Spleen (tissue), 11 donors: Measurements from ENCODE around the gene PLEKHG3. TPM values are rescaled to one million over a fixed set of nuclear protein-coding genes. Genes with fewer than 3 reads are reported as not detected.

ENCODE experiments used
- DNase-seq: peaks from one replicate; pipeline ENCODE4 v3.0.0-alpha.2; 2020
- H3K27ac ChIP-seq, 8 donors: fragments of 200-600 bp; sonication (generic) in 7 of 8; 1 replicate in 4 of 8; 2 replicates in 4 of 8; pipeline versions ENCODE4 v1.5.0 to v1.8.0; 2016 to 2021; ENCODE audit warnings: inconsistent platforms in 4 of 8, mild to moderate bottlenecking in 4 of 8, moderate library complexity in 1 of 8
- H3K27me3 ChIP-seq, 7 donors: fragments of 200-600 bp; sonication (generic) in 6 of 7; replicated peaks in 1 of 7; 1 replicate in 4 of 7; 2 replicates in 3 of 7; pipeline versions ENCODE4 v1.5.0 to v1.8.0; 2016 to 2021; ENCODE audit warnings: inconsistent platforms in 3 of 7, mild to moderate bottlenecking in 1 of 7
- H3K36me3 ChIP-seq, 6 donors: fragments of 200-600 bp; sonication (generic) in 5 of 6; 1 replicate in 4 of 6; 2 replicates in 2 of 6; pipeline versions ENCODE4 v1.5.0 to v1.8.0; 2016 to 2021; ENCODE audit warnings: inconsistent platforms in 2 of 6
- H3K4me1 ChIP-seq, 6 donors: fragments of 200-600 bp; sonication (generic) in 5 of 6; 1 replicate in 3 of 6; 2 replicates in 3 of 6; pipeline versions ENCODE4 v1.5.0 to v1.8.0; 2016 to 2021; ENCODE audit warnings: inconsistent platforms in 3 of 6
- H3K4me3 ChIP-seq, 8 donors: fragments of 200-600 bp; sonication (generic) in 7 of 8; 1 replicate in 4 of 8; 2 replicates in 4 of 8; pipeline versions ENCODE4 v1.5.0 to v1.8.0; 2016 to 2021; ENCODE audit warnings: inconsistent platforms in 4 of 8, mild to moderate bottlenecking in 4 of 8, moderate library complexity in 2 of 8
- H3K9me3 ChIP-seq, 8 donors: fragments of 200-600 bp; sonication (generic) in 7 of 8; 1 replicate in 4 of 8; 2 replicates in 4 of 8; pipeline versions ENCODE4 v1.5.0 to v1.8.0; 2016 to 2021; ENCODE audit warnings: inconsistent platforms in 4 of 8
- POLR2A ChIP-seq, 3 donors: fragments of 450-650 bp; IDR thresholded peaks; one replicate each; pipeline ENCODE4 v1.5.1; 2017; ENCODE audit warnings: antibody characterized with exemption in 3 of 3, mild to moderate bottlenecking in 1 of 3
- POLR2AphosphoS5 ChIP-seq, 3 donors: sonication (generic); formaldehyde crosslinking; IDR thresholded peaks; one replicate each; pipeline ENCODE4 v1.5.1; 2017; ENCODE audit warnings: antibody characterized with exemption in 3 of 3
- WGBS, 5 donors: extraction: QIAGEN DNeasy Blood & Tissue Kit in 3 of 5; methylation state at CpG; one replicate each; pipeline versions ENCODE4 v1.1.5 to v1.1.7; 2013 to 2018; 5-methylcytosine and 5-hydroxymethylcytosine counted together
- intact Hi-C: fragments of 100-400 bp; cut with DNase I; formaldehyde crosslinking; loops from one replicate; pipeline ENCODE4 v1.15.0; 2023; ENCODE audit warnings: low total_unique reads
- polyA plus RNA-seq, 3 donors: library from polyadenylated mRNA; stranded (reverse); fragments of 200-250 nt; gene quantifications; one replicate each; pipeline ENCODE4 v1.2.1, GENCODE V29; 2013
- total RNA-seq, 7 donors: library from RNA; depleted of rRNA in 3 of 7; stranded (reverse); fragments of >200 nt in 3 of 7; fragmentation: NEBNext Ultra II Directional in 4 of 7; extraction: Animal tissue kit (Norgen Biotek cat#: 25700) in 4 of 7; gene quantifications; one replicate each; pipeline versions ENCODE4 v1.1.0 to v1.2.1, GENCODE V29; 2016 to 2021
- TF ChIP-seq, protein P1 (sequence below), 11 experiments: fragments of 200-600 bp in 7 of 11; fragments of 450-650 bp in 4 of 11; sonication (generic) in 4 of 11; IDR thresholded peaks in 8 of 11; conservative IDR thresholded peaks in 3 of 11; 1 replicate in 7 of 11; 2 replicates in 4 of 11; pipeline versions ENCODE4 v1.4.0 to v1.8.0; 2016 to 2021; ENCODE audit warnings: antibody characterized with exemption in 11 of 11, inconsistent platforms in 4 of 11, mild to moderate bottlenecking in 1 of 11
- donor health status: healthy with polysubstance abuse.
- donor health status: DM: no; HTN: no; CAD: no; lungs with moderate emphysema.
- donor health status: DM: no; HTN: no; CAD: no.
- donor health status: Bipolar disorder and iron deficiency.
- donor health status: healthy.
- donor health status: DM: no; HTN: no; CAD: no.
- donor health status: DM: yes; HTN: yes; CAD: no.

The PLEKHG3 gene
- total and polyA plus RNA-seq, 10 donors, result 4.5 to 77.7 (median 45.4) TPM

DNA sequence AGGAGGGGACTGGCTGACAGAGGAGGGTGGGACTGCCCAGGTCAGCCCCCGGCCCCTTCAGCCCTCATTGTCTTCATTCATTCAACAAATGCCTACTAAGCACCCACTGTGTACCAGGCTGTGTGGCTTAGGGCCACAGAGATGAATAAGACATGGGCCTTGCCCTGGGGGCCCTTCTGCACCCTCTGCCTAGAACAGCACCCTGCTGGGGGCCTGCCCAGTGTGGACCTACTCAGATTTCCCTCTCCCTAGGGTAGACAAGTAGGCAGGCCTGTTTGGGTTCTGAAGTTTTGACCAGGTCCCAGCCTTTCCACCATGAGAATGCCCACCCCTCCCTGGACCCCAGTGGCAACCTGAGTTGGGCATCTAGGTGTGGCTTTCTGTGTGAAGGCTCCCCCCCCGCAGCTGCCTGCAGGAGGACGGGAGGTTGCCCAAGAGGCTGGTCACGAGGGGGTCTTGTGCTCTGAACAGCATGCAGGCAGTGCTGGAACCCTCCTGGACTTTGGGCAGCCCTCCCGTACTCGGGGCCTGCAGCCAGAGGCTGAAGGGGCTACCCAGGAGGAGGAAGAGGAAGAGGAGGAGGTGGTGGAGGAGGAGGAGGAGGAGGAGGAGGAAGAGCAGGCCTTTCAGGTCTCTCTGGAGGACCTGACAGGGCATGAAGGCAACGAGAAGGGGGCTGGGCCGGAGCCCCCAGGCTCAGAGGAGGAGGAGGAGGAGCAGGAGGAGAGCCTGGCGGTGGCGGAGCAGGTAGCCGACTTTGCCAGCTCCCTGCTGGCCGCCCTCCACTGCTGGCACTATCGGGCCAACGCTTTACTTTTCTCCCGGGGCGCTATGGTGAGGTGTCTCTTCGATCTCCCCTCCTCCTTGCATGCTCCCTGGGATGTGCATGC lies 33.4 kb downstream of the PLEKHG3 start:
- intact Hi-C loops, result no loop called here
- Histone ChIP-seq H3K36me3 (peaks cover 0 to 92% (median 53%) of the 10 kb centered on the region in 6 donors), H3K27me3 (no peaks in the 10 kb centered on the region), H3K4me1 (peaks cover 7 to 22% (median 11%) of the 10 kb centered on the region in 6 donors), H3K27ac (peak overlapping the region in 2 of 8 donors; percentile 26 to 33), H3K9me3 (no peaks in the 10 kb centered on the region), H3K4me3 (no peak overlapping the region)
- 84 to 87% (median 86%) methylated on average over 16 to 17 of the region's 17 CpGs for WGBS, 5 donors
- DNase-seq, result peak; percentile 65
- TF ChIP-seq POLR2AphosphoS5 (IDR thresholded peaks at IDR 0.05) (no peak), POLR2A (IDR thresholded peaks at IDR 0.05) (no peak)
- TF ChIP-seq, protein P1, sequence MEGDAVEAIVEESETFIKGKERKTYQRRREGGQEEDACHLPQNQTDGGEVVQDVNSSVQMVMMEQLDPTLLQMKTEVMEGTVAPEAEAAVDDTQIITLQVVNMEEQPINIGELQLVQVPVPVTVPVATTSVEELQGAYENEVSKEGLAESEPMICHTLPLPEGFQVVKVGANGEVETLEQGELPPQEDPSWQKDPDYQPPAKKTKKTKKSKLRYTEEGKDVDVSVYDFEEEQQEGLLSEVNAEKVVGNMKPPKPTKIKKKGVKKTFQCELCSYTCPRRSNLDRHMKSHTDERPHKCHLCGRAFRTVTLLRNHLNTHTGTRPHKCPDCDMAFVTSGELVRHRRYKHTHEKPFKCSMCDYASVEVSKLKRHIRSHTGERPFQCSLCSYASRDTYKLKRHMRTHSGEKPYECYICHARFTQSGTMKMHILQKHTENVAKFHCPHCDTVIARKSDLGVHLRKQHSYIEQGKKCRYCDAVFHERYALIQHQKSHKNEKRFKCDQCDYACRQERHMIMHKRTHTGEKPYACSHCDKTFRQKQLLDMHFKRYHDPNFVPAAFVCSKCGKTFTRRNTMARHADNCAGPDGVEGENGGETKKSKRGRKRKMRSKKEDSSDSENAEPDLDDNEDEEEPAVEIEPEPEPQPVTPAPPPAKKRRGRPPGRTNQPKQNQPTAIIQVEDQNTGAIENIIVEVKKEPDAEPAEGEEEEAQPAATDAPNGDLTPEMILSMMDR (IDR thresholded peaks at IDR 0.05 in 8 of 11, conservative IDR thresholded peaks at IDR 0.05 in 3 of 11), result no peak

- Histone ChIP-seq H3K4me1 (peaks cover 6 to 20% (median 11%) of the 10 kb centered on the region in 6 donors), H3K27ac (no peak overlapping the region), H3K4me3 (no peak overlapping the region), H3K9me3 (no peaks in the 10 kb centered on the region), H3K27me3 (no peaks in the 10 kb centered on the region), H3K36me3 (peaks cover 0 to 92% (median 54%) of the 10 kb centered on the region in 6 donors)
- 86 to 95% (median 92%) methylated on average over 9 of the region's 9 CpGs for WGBS, 5 donors
- TF ChIP-seq POLR2AphosphoS5 (IDR thresholded peaks at IDR 0.05) (no peak), POLR2A (IDR thresholded peaks at IDR 0.05) (no peak)
- TF ChIP-seq, protein P1 (IDR thresholded peaks at IDR 0.05 in 8 of 11, conservative IDR thresholded peaks at IDR 0.05 in 3 of 11), result no peak
- DNase-seq, result no peak
- intact Hi-C loops, result no loop called here
Observed at GRCh38 chr14:64738281-64738804, 34.1 kb downstream of the PLEKHG3 start.

GRCh38 chr14:64741200-64741599 lies 37.0 kb downstream of the PLEKHG3 start:
- Histone ChIP-seq H3K27me3 (no peaks in the 10 kb centered on the region), H3K9me3 (no peaks in the 10 kb centered on the region), H3K36me3 (peaks cover 0 to 100% (median 58%) of the 10 kb centered on the region in 6 donors), H3K4me3 (no peak overlapping the region), H3K27ac (peak overlapping the region in 1 of 8 donors; percentile 11), H3K4me1 (peaks cover 5 to 16% (median 11%) of the 10 kb centered on the region in 6 donors)
- intact Hi-C loops, result no loop called here
- peak in 1 of 3 donors; percentile 31 for TF ChIP-seq POLR2AphosphoS5 (IDR thresholded peaks at IDR 0.05)
- TF ChIP-seq, protein P1 (IDR thresholded peaks at IDR 0.05 in 8 of 11, conservative IDR thresholded peaks at IDR 0.05 in 3 of 11), result no peak
- DNase-seq, result no peak
- 89 to 97% (median 94%) methylated on average over 7 to 15 of the region's 15 CpGs for WGBS, 5 donors

DNA sequence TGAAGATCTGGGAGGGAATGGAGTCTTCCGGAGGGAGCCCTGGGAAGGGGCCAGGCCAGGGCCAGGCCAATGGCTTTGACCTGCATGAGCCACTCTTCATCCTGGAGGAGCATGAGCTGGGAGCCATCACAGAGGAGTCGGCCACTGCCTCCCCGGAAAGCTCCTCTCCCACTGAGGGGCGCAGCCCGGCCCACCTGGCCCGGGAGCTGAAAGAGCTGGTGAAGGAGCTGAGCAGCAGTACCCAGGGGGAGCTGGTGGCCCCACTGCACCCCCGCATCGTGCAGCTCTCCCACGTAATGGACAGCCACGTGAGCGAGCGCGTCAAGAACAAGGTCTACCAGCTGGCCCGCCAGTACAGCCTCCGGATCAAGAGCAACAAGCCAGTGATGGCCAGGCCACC lies 37.7 kb downstream of the PLEKHG3 start:
- peaks cover 0 to 100% (median 54%) of the 10 kb centered on the region in 6 donors for H3K36me3 ChIP-seq
- H3K4me1 ChIP-seq, result peaks cover 10 to 23% (median 17%) of the 10 kb centered on the region in 6 donors
- H3K27ac ChIP-seq, result peak overlapping the region in 1 of 8 donors; percentile 1
- no peaks in the 10 kb centered on the region for H3K9me3 ChIP-seq
- DNase-seq, result no peak
- no peak overlapping the region for H3K4me3 ChIP-seq
- H3K27me3 ChIP-seq, result no peaks in the 10 kb centered on the region
- TF ChIP-seq POLR2AphosphoS5 (IDR thresholded peaks at IDR 0.05) (peak in 1 of 3 donors; percentile 38), POLR2A (IDR thresholded peaks at IDR 0.05) (no peak)
- TF ChIP-seq, protein P1 (IDR thresholded peaks at IDR 0.05 in 8 of 11, conservative IDR thresholded peaks at IDR 0.05 in 3 of 11), result no peak
- intact Hi-C loops, result no loop called here
- WGBS, 5 donors, result 88 to 95% (median 95%) methylated on average over 15 of the region's 15 CpGs
